ENCODE results near the gene DCAF16. TPM values are rescaled to one million over a fixed set of nuclear protein-coding genes. Genes with fewer than 3 reads are reported as not detected.

DCAF16 gene
- total RNA-seq, 3 donors from 2014 or later, result 28.0 to 41.3 (median 28.2) TPM

DNA sequence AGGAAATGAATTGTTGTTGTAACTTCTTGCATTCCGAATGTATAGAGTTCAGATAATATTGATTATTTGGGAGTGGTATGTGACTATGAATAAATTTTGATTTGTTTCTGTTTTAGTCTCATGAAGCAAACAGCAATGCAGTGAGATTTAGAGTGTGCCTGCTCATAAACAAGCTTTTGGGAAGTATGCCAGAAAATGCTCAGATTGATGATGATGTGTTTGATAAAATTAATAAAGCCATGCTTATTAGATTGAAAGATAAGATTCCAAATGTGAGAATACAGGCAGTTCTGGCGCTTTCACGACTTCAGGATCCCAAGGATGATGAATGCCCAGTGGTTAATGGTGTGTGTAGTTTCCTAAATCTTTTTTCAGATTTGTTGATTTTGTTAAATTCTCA, 2.2 kb upstream of the DCAF16 start:
- Histone ChIP-seq H3K27ac (no peak overlapping the region), H3K4me3 (no peak overlapping the region), H3K36me3 (no peaks in the 10 kb centered on the region), H3K9me3 (no peaks in the 10 kb centered on the region), H3K27me3 (no peaks in the 10 kb centered on the region), H3K4me1 (peaks cover 0 to 3% of the 10 kb centered on the region in 2 donors)
- no peak for TF ChIP-seq POLR2A (IDR thresholded peaks at IDR 0.05)
- TF ChIP-seq, protein P1, sequence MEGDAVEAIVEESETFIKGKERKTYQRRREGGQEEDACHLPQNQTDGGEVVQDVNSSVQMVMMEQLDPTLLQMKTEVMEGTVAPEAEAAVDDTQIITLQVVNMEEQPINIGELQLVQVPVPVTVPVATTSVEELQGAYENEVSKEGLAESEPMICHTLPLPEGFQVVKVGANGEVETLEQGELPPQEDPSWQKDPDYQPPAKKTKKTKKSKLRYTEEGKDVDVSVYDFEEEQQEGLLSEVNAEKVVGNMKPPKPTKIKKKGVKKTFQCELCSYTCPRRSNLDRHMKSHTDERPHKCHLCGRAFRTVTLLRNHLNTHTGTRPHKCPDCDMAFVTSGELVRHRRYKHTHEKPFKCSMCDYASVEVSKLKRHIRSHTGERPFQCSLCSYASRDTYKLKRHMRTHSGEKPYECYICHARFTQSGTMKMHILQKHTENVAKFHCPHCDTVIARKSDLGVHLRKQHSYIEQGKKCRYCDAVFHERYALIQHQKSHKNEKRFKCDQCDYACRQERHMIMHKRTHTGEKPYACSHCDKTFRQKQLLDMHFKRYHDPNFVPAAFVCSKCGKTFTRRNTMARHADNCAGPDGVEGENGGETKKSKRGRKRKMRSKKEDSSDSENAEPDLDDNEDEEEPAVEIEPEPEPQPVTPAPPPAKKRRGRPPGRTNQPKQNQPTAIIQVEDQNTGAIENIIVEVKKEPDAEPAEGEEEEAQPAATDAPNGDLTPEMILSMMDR (IDR thresholded peaks at IDR 0.05), result no peak
- no peak for TF ChIP-seq POLR2AphosphoS5 (IDR thresholded peaks at IDR 0.05)
- DNase-seq (ENCODE audit: low spot score in 2 of 2), result no peak
- intact Hi-C loops (cut with DNase I; ENCODE audit: low total_unique reads), result loop anchor here (5.0 to 10.0 kb wide), 2 partner anchors 1708 to 1910 kb away; no protein-coding TSS in a partner anchor

DNA sequence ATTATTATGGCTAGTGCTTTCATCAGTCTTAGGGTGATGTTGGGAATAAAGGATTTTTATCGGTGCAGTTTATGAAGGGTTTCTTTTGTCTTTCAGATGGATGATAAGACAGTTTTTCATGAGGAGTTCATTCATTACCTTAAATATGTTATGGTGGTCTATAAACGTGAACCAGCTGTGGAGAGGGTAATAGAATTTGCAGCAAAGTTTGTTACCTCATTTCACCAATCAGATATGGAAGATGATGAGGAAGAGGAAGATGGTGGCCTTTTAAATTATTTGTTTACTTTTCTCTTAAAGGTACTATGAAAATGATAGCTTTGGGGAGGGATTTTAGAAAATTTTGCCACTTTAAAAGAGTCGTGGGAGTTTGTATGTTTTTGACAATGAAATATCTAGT, 1.6 kb upstream of the DCAF16 start:
- Histone ChIP-seq H3K4me1 (peaks cover 0 to 10% of the 10 kb centered on the region in 2 donors), H3K36me3 (no peaks in the 10 kb centered on the region), H3K27ac (no peak overlapping the region), H3K9me3 (no peaks in the 10 kb centered on the region), H3K27me3 (no peaks in the 10 kb centered on the region), H3K4me3 (no peak overlapping the region)
- TF ChIP-seq POLR2A (IDR thresholded peaks at IDR 0.05) (no peak), POLR2AphosphoS5 (IDR thresholded peaks at IDR 0.05) (no peak)
- TF ChIP-seq, protein P1 (IDR thresholded peaks at IDR 0.05), result no peak
- intact Hi-C loops (cut with DNase I; ENCODE audit: low total_unique reads), result loop anchor here (5.0 to 10.0 kb wide), 2 partner anchors 1707 to 1910 kb away; no protein-coding TSS in a partner anchor
- DNase-seq (ENCODE audit: low spot score in 2 of 2), result no peak

DNA sequence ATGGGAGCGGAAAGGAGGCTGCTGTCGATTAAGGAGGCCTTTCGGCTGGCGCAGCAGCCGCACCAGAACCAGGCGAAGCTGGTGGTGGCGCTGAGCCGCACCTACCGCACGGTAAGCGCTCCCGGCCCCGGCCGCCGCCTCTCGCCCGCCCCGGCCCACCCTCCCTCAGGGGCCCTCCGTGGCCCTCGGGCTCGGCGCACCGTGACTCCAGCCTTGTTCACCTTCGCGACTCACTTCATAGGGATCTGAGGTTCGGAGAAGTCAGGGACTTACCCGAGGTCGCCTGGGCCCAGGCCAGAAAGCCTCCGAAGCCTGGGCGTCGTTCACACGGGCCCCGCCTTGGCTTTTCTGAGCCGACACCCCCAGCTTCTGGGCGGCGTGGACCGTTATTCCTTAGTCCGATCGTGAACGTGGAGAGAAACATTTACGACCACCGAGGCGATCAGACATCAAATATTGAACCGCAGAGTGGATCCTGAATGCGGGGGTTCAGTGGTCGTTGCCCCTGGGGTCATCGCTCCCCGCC, 584 bp upstream of the DCAF16 start:
- Histone ChIP-seq H3K4me1 (peaks cover 0 to 10% of the 10 kb centered on the region in 2 donors), H3K4me3 (peak overlapping the region; percentile 83 to 92 (median 87)), H3K27ac (peak overlapping the region in 1 of 2 donors; percentile 95), H3K27me3 (no peaks in the 10 kb centered on the region), H3K9me3 (no peaks in the 10 kb centered on the region), H3K36me3 (no peaks in the 10 kb centered on the region)
- no peak for DNase-seq (ENCODE audit: low spot score in 2 of 2)
- TF ChIP-seq POLR2AphosphoS5 (IDR thresholded peaks at IDR 0.05) (no peak), POLR2A (IDR thresholded peaks at IDR 0.05) (no peak)
- TF ChIP-seq, protein P1 (IDR thresholded peaks at IDR 0.05), result no peak
- intact Hi-C loops (cut with DNase I; ENCODE audit: low total_unique reads), result loop anchor here (5.0 to 10.0 kb wide), 2 partner anchors 1706 to 1909 kb away; no protein-coding TSS in a partner anchor

DNA sequence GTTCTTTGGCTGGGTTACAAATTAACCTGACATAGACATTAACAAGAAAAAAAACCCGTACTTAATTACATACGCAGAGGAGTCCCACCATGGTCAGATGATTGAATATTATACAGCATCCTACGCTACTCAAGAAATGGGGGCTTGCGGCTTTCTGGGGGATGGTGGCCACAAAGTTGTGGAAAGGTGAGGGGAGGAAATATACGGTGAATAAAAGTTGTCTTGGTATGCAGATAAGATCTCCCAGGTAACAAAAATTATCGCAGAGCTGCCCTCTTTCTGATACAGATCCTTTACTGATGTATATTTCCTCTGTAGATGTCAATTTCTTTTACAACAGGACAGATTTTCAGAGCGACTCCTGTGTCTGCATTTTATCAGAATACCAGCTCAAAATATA, 890 bp downstream of the DCAF16 start:
- H3K9me3 ChIP-seq, result no peaks in the 10 kb centered on the region
- peak overlapping the region; percentile 95 to 98 for H3K27ac ChIP-seq
- no peaks in the 10 kb centered on the region for H3K36me3 ChIP-seq
- intact Hi-C loops (cut with DNase I; ENCODE audit: low total_unique reads), result loop anchor here (5.0 to 10.0 kb wide), 2 partner anchors 1705 to 1907 kb away; no protein-coding TSS in a partner anchor
- peak overlapping the region; percentile 83 to 92 (median 87) for H3K4me3 ChIP-seq
- no peaks in the 10 kb centered on the region for H3K27me3 ChIP-seq
- DNase-seq (ENCODE audit: low spot score in 2 of 2), result no peak
- TF ChIP-seq POLR2AphosphoS5 (IDR thresholded peaks at IDR 0.05) (no peak), POLR2A (IDR thresholded peaks at IDR 0.05) (no peak)
- TF ChIP-seq, protein P1 (IDR thresholded peaks at IDR 0.05), result no peak
- peaks cover 0 to 10% of the 10 kb centered on the region in 2 donors for H3K4me1 ChIP-seq

DNA sequence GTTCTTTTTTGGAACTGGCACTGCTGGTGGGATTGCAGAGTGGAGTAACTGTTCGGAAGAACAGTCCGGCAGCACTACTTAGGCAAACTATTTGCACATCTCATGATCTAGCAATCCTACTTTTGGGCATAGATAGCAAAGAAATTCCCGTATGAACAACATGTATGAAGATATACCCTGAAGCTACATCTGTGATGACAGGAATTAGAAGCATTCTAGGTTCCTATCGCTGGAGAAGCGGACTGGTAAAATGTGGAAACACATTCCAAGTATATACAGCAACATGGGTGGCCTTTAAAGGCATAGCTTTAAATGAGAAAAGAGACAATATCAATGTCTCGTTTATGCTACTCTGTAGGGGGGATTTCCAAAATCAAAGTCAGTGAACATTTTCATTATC, 3.1 kb downstream of the DCAF16 start:
- Histone ChIP-seq H3K9me3 (no peaks in the 10 kb centered on the region), H3K27ac (no peak overlapping the region), H3K36me3 (no peaks in the 10 kb centered on the region), H3K4me3 (peak overlapping the region in 2 of 3 donors; percentile 36 to 92), H3K4me1 (peaks cover 0 to 10% of the 10 kb centered on the region in 2 donors), H3K27me3 (no peaks in the 10 kb centered on the region)
- no peak for TF ChIP-seq POLR2AphosphoS5 (IDR thresholded peaks at IDR 0.05)
- TF ChIP-seq, protein P1 (IDR thresholded peaks at IDR 0.05), result no peak
- TF ChIP-seq POLR2A (IDR thresholded peaks at IDR 0.05), result no peak
- no peak for DNase-seq (ENCODE audit: low spot score in 2 of 2)
- intact Hi-C loops (cut with DNase I; ENCODE audit: low total_unique reads), result no loop called here
